Epithelial cell of esophagus (primary cell): ENCODE data around the gene GRM4.

Source experiments
- DNase-seq: peaks from one replicate; pipeline ENCODE4 v3.0.0; 2010; ENCODE audit warnings: low read depth
- H3K4me3 ChIP-seq: 2 replicates; pipeline ENCODE4 v1.5.1; 2011; ENCODE audit warnings: mild to moderate bottlenecking, low read length, control low read depth
- CTCF ChIP-seq: IDR thresholded peaks from 2 replicates; pipeline ENCODE4 v1.5.1; 2011; ENCODE audit warnings: low read depth, mild to moderate bottlenecking, low read length, control low read depth, inconsistent platforms; ENCODE audit not compliant: insufficient read depth; ENCODE audit errors: missing control alignments

Gene GRM4

GRCh38 chr6:34155471-34156300 lies 9.8 kb upstream of the GRM4 start:
- no peak overlapping the region for H3K4me3 ChIP-seq
- TF ChIP-seq CTCF, result no peak
- no peak for DNase-seq

DNA sequence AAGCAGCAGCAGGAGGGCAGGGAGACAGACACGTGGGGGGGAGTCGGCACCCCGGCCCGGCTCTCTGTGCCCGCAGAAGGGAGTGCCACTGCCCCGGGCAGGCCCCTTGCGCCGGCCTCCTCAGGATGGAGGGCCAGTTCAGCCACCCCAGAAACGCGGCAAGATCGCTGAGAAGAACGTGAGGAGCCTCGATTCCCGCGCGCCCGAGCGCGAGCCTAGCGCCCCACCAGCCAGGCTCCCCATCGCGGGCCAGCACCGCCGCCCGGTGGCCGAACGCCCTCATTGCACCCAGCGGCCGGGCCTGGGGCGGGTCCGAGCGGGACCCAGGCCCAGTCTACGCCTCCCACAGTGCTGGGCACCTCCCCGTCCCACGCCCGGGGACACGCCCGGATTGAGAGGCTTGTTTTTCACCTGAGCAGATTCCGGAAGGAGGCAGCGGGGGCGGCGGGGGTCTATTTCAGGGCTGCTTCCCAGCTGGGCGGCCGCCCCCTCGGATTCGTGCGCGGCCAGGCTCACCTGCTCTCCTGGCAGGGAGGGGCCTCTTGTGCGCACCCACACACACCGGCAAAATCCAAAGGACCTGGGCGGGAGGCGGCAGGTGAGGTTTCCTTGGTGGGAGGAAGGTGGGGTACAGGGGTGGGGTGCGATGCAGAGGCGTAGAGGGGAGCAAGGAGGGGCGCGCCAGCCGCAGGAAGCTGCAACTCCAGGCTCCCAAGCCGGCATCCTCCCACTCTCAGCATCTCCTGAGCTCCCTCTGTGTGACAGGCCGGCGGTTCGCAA lies 9.0 kb upstream of the GRM4 start:
- peak; percentile 60 for TF ChIP-seq CTCF
- H3K4me3 ChIP-seq, result peak overlapping the region; percentile 5
- DNase-seq, result peak; percentile 35

DNA sequence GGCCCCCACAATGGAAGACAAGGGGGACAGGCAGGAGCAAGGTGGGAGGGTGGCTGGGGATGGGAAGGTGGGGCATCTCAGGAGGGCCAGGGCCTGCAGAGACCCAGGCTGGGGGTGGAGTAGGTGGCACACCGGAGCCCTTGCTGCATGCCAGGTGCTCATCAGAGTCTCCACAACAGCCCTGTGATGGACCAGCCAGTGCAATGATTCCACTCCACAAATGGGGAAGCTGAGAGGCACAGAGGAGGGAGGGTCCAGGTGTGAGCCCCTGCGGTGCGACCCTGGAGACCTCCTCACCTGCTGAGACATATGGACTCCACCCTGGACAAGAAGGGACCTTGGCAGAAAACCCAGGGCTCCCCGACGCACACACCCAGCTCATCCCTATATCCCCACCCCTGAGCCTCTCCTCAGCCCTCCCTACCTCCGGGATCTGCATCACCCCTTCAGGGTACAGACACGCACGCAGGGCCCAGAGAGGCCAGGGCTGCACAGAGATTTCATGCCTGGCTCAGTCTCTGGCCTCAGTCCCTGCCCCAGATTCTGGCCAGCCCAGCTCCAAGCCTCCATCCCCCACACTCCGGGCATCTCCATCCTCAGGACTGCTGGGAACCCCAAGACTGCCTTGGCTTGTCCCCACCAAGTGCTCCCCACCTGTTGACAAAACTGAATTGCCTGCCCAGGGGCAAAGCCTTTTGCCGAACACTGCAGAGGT lies 7.1 kb upstream of the GRM4 start:
- no peak for DNase-seq
- no peak overlapping the region for H3K4me3 ChIP-seq
- no peak for TF ChIP-seq CTCF

DNA sequence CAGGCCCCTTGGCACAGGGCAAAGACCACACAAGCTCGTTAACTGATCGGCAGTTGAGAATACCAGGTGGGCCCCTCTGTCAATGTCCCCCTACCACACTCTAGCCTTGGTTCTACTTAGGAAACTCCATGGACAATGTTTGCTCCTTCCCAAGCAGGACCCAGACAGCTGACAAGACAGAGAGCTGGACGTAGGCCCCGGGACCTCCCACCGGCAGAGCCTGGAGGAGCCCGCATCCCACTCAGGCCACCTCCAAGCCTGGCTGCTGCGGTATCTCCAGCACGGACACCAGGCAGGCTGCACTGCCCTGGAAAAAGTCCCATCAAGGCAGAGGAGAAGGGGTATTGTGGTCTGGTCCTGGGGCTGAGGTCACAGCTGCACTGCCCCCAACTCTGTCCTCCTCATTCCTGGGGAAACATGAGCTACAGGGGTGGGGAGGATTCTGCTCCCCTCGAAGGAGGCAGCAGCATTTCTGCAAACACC lies 6.2 kb upstream of the GRM4 start:
- H3K4me3 ChIP-seq, result no peak overlapping the region
- DNase-seq, result no peak
- no peak for TF ChIP-seq CTCF

- TF ChIP-seq CTCF, result no peak
- H3K4me3 ChIP-seq, result no peak overlapping the region
- DNase-seq, result no peak
Measured at GRCh38 chr6:34151321-34152041, 5.6 kb upstream of the GRM4 start.

DNA sequence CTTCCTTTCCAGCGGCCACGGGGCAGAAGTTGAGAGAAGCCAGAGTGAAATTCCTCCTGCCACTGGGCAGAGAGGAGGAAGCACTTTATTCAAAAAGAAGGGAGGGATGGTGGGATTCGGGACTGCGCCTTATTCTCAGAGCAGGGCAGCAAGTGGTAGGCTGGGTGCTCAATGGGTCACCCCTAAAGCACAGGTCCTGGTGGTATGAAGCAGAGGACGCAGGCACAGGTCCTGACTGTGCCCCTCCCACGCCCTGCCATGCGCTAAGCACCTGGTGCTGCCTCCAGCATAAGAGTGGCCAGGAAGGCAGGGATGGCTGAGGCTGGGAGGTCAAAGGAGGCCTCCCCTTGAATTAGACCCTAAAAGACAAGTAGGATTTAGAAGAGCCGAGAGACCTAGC lies 4.9 kb upstream of the GRM4 start:
- no peak for DNase-seq
- TF ChIP-seq CTCF, result no peak
- H3K4me3 ChIP-seq, result no peak overlapping the region
